Fibroblast of skin of right biceps (primary cell): Measurements from ENCODE around the gene ACOT13.
A peak's percentile ranks its signal among the peaks of the same experiment; 100 is the strongest.
"Not testable (repeated sequence)": the region's sequence is repeated elsewhere in the genome, so short reads cannot be mapped to it uniquely, and the experiment has no call there.

Experiments used
- DNase-seq: peaks from one replicate; pipeline ENCODE4 v3.0.0-alpha.2; 2013

ACOT13 gene

DNA sequence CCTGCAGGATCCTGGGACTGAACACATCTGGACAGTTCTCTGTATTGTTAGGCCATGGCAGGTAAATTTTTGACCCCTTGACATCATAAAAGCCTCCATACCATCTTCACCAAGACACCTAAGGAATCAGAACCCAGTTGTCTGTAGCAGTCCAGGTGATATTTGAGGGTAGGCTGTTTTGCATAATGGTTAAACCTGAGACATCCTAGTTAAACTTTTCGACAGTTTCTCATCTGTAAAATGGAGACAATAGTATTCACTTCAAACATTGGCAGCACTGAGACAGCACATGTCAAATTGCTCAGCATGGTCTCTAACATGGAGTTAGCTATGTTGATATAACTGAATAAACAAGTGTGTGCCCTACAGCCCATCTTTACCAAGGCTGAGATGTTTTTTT lies 27.3 kb downstream of the ACOT13 start:
- DNase-seq = no peak

DNA sequence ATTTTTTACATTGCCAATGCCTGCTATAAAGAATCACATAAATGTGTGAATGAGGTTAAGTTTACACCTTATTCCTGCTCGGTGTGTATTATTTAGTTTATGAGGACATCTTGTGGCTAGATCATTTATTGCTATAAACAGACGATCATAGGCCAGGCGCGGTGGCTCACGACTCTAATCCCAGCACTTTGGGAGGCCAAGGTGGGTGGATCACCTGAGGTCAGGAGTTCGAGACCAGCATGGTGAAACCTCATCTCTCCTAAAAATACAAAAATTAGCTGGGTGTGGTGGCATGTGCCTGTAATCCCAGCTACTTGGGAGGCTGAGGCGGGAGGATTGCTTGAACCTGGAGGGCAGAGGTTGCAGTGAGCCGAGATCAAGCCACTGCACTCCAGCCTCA lies 28.8 kb downstream of the ACOT13 start:
- DNase-seq = peak; percentile 38

DNA sequence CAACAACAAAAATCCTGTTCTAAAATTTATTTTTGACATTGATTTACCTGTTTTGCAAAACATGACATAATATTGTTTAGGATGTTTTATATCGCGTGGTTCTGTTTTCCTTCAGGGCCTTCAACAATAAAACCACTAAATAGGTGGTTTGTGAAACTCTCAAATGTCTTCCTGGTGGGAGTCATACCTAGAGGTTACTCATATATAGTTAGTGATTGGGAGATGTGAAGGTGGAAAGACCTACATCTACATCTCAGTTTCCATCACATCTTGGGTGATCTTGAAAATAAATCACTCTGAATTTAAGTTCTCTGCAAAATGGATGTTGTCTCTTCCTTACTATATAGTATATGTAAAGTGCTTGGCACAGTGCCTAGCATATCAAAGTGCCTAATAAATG lies 29.2 kb downstream of the ACOT13 start:
- no peak for DNase-seq

DNA sequence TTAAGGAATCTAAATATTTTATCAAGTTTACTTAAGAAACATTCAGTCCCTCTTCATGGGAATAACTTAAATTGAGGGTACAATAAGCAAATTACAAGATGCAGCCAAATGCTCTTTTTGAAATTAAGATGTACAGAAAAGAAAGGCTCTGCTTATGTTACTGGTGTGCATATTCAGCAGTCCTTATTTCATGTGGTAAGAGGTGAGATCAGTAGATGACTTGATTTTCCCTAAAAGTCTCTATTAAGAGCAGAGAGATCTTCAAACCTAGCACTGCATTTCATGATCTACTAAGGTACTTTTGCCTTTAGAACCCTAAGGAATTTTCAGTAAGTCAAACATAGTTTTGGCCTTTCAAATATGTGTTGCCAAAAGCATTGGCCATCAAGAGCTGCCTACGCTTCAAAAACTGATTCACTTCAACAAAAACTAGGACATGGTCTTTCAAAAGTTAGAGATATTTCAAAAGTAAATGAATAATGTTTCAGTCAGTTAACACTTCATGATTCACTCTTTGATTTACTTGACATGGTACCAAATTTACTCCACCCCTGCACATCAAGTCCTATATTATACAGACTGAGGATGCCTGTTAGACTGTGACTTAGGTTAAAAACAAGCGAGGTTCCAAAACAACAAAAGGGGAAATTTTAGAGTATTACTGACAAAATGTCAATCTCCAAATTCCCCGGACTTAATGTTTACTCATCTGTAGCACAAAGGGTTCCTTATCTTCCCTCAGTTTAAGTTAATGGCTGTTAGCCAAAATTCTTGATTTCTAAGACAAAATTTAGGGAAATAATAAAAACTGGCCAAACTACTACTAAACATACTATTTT lies 32.9 kb downstream of the ACOT13 start:
- no peak for DNase-seq

DNA sequence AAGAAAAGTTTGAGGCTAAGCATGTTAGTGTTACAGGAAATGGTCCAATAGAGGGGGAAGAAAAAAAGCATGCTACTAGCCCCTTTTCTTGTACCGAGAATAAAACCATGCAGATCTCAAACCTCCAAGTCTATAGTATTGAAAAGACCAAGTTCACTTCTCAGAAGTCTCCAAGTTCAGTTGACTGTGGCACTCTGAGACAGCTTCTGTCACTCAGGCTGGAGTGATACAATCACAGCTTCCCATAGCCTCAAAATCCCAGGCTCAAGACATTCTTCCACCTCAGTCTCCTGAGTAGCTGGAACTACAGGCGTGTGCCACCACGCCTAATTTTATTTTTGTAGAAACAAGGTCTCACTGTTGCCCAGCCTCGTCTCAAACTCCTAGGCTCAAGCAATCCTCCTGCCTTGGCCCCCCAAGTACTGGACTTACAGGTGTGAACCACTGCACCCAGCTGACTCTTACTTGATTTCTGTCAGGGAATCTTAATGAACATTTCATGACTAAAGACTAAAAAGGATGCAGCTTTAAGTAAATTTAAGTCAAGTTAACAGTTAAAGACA lies 35.9 kb downstream of the ACOT13 start:
- DNase-seq = no peak

DNA sequence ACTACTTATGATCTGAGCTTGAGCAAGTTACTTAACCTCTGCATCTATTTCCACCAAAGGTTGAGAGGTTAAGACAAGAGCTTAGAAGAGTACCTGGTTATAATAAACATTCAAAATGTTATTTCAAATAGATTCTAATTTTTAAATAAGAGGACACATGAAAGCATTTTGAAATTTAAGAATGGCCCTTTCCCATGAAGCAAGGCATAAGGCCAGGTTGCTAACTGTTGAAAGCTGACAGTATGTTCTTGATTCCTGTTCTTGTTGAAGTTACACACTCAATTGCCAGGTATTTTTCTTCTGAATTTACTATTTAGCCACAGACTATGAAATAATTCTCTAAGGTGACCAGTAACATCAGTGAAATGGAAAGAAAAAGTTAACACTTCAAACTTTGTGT lies 37.6 kb downstream of the ACOT13 start:
- DNase-seq = no peak

DNA sequence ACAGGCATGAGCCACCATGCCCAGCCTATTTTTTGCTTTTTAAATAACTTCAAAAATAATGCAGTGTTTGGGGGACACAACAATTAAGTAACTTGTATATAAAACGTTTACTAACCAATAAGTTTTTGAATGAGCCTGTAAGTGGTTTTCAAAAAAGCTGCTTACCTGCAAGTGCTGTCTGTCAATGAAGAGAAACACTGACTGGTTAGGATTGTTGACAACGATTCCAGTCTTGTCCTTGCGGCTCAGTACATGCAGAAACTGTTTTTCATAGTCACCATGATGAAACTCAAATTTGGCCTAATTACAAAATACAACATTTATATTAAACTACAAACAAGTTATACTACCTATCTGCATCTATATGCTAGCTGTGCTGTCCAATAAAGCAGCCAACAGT lies 41.7 kb downstream of the ACOT13 start:
- DNase-seq = no peak

DNA sequence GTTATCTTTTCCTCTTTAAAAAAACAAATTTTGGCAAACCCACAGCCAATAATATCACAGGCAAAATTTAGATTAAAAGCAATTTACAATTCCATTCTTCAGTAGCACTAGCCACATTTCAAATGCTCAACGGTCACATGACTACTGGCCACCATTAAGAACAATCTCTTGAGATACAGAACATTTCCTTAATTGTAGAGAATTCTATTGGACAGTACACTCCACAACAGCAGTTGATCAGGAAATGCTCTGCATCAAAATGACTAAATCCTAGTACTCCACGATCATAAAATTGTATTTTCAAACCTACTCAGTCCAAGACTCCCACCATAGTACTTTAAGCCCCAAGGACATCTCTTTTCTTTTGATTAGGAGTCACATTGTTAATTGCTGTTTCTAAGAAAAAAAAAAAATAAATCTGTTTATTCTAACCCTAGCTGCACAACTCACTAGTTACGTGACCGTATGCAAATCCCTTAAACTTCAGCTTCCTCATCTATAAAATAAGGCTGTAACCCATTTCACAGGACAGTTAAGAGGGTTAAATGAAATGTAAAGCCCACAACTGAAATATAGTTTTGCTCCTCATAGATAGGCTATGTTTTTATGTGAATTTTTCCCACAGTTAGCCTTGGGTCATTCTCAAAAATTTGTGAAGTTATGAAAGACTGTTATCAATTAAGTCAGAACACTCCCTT lies 42.3 kb downstream of the ACOT13 start:
- no peak for DNase-seq

GRCh38 chr6:24710519-24711303 lies 43.8 kb downstream of the ACOT13 start:
- DNase-seq = no peak

GRCh38 chr6:24716602-24717148 lies 49.8 kb downstream of the ACOT13 start:
- not testable (repeated sequence) for DNase-seq

- DNase-seq = no peak
These were observed 51.7 kb downstream of the ACOT13 start for GRCh38 chr6:24718449-24719124.

GRCh38 chr6:24719125-24719971 lies 52.5 kb downstream of the ACOT13 start, which contains the start of gene C6orf62:
Gene C6orf62, minus strand, starts transcription at chr6:24719154. Its CDS starts 486 bp downstream, at chr6:24718668.
- DNase-seq = peak; percentile 38

DNA sequence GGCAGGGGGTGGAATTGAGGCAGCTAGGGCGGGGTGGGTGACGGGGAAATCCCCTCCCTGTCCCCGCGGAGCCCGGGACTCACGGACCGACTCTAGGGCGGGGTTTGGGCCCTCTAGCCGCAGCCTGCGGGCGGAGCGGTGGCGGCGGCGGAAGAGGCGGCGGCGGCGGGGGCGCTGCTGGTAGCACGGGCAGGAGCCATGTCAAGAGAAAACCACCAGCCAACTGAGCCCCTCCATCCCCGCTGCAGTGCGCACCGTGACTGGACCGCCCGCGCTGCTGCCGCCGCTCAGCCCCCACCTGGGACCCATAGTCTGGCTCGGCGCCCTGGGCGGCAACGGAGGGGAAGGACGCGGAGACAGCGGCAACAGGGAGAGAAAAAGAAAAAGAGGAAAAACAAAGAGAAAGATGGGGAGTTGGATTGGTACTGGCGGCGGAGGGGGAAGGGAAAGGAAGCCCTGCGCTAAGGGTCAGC lies 53.3 kb downstream of the ACOT13 start:
- DNase-seq = peak; percentile 64

GRCh38 chr6:24720604-24721460 lies 54.0 kb downstream of the ACOT13 start:
- peak; percentile 100 for DNase-seq

DNA sequence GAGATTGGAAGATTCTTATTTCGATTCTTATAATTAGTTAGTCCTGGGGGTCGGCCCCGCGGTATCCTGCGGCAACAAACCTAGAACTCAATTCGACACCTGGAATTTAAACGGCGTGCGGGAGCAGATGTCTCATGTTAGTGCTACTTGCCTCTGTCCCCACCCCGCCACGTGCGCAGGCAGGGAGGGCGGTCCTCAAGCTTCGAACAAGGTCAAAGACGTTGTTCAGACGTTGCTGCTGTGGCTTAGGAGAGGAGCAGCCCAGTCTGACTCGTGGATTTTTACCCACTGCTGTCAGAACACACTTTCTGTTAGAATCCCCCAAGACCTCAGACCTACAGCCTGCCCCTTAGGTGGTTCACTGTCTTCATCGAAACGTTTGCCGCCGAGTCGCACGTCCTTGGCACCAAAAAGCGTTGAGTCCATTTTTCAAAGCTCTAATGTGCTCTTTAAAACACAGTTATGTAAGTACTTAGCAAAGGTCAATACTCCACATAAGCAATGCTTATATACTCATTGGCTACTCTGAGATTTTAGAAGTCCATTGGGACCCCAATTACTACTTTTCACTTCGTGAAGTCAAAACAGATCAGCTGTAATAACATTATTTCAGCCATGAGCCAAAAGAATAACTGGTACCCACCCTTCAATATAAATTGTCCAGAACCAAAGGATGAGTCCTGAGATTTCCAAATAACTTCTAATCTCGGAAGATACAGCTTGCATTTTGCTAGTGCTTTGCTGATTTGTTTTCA lies 54.8 kb downstream of the ACOT13 start:
- DNase-seq = no peak

GRCh38 chr6:24723270-24723669 lies 56.4 kb downstream of the ACOT13 start:
- DNase-seq = no peak

DNA sequence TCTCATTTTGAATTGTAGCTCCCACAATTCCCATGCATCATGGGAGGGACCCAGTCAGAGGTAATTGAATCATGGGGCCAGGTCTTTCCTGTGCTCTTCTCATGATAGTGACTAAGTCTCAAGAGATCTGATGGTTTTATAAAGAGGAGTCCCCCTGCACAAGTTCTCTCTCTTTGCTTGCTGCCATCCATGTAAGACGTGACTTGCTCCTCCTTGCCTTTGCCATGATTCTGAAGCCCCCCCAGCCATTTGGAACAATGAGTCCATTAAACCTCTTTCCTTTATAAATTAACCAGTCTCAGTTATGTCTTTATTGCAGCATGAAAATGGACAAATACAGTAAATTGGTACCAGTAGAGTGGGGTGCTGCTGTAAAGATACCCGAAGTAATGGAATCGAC lies 63.8 kb downstream of the ACOT13 start:
- DNase-seq = not testable (repeated sequence)

- not testable (repeated sequence) for DNase-seq
These were observed 64.7 kb downstream of the ACOT13 start for GRCh38 chr6:24731456-24732134.

DNA sequence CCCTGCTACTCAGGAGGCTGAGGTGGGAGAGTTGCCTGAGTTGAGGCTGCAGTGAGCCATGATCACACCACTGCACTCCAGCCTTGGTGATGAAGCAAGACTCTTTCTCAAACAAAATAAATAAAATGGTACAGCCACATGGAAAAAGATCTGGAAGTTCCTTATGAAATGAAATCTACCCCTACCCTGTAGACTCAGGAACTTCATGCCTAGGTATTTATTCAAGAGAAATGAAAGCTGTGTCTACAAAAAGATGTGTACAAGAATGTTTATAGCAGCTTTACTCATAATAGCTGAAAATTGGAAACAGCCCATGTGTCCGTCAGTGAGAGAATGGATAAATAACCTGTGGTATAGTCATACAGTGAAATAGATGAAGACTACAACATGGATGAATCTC lies 67.3 kb downstream of the ACOT13 start:
- no peak for DNase-seq
